HCEC 1CT (cell line): ENCODE results near the gene RASSF7.

Source experiments
- DNase-seq: peaks from one replicate; pipeline ENCODE4 v3.0.0-alpha.2; 2017

Gene RASSF7

GRCh38 chr11:551596-551995 lies 9.2 kb upstream of the RASSF7 start:
- no peak for DNase-seq

DNA sequence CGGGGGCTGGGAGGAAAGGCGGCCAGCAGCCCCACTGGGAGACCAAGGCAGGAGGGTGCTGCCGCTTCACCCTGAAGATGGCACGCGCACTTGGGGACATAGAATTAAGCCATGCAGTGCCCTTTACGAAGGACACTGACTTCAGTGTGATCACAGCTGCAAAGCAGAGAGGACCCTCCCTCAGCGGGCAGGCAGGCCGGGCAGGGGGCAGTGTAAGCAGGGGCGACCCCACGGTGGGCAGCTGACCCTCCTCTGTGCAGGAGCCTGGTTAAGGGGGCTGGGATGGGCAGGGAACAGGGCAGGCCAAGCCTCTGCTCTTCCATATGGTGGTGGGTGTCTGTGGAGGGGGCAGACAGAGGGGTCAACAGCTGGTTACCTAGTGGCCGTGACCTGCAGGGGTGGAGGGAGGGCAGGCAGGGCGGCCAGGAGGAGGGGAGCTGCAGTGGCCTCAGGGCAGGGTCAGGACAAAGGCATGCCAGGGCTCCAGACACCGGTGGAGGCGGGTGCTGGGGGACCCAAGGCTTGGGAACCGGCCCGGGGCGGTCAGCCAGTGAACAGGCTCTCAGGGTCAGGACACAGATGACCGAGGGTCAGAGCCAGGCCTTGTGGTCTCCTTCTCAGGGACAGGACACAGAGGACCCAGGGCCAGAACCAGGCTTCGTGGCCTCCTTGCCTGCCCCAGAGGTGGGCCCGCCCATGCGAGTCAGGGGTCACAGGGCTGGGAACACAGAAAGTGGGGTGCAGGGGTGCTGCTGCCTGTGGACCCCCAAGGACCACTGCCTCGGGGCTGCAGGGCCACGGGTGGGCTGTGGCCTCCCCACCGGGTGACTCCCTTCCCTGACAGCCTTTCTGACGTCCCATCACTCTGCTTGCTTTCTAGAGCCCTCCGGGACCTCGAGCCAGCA lies 7.4 kb upstream of the RASSF7 start:
- no peak for DNase-seq

- no peak for DNase-seq
Observed at GRCh38 chr11:553988-554340, 6.8 kb upstream of the RASSF7 start.

GRCh38 chr11:554428-555226 lies 6.1 kb upstream of the RASSF7 start:
- DNase-seq: no peak

DNA sequence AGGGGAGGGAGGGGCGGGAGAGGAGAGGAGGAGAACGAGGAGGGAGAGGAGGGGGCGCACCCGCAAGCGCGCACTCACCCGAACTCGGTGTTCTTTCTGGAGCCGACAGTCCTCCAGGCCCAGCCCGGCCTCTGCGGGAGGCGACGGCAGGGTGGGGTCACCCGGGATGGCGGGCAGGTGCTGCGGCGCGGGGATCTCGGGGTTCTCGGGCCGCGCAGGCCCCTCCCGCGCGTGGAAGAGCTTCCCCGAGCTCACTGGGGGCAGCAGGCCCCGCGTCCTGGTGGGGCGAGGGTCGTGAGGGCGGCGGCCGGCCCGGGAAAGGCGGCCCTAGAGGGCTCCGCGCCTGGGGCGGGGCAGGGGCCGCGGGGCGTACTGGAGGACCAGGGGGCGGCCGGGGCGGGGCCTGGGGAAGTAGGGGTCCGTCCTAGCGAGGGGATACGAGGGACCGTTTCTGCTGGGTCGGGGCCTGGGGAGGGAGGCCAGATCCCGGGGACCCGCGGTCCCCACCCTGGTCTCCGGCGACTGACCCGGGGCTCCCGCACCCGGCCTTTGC lies 5.5 kb upstream of the RASSF7 start:
- no peak for DNase-seq

DNA sequence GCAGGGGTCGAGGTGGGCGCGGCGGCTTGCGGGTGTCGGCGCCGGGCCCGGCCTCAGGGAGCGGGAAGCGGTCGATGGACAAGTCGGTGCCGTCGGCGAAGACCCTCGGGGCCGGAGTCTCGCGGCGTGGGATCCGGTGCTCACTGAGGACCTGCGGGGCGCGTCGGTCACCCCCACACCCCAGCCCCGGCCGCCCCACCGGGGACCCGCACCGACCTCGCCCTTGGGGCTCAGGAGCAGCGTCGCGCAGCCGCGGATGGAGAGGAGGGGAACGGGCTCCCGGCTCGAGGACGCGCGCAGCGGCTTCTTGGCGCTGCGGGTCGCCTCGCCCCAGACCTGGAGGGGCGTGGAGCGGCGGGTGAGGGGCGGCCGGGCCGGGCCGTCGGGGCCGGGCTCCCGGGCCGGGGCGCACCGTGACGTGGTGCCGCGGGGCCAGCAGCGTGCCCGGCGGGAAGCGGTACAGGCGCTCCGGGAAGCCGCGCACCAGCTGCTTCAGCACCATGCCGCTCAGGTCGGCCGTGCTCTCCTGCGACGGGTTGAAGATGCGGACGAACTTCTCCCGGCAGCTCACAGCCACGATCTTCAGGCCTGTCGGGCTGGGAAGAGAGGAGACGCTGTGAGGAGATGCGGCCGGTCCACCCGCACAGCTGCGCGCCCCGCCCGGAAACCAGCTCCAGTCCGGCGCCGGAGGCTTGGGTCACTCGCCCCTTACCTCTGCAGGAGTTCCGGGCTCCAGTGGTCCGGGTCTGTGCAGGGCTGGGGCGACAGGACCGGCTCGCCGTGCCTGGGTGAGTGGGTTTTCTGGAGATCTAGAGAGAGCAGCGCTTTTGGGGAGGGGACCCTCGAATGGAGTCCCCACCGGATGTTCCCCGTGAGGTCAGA lies 4.7 kb upstream of the RASSF7 start:
- DNase-seq: no peak

DNA sequence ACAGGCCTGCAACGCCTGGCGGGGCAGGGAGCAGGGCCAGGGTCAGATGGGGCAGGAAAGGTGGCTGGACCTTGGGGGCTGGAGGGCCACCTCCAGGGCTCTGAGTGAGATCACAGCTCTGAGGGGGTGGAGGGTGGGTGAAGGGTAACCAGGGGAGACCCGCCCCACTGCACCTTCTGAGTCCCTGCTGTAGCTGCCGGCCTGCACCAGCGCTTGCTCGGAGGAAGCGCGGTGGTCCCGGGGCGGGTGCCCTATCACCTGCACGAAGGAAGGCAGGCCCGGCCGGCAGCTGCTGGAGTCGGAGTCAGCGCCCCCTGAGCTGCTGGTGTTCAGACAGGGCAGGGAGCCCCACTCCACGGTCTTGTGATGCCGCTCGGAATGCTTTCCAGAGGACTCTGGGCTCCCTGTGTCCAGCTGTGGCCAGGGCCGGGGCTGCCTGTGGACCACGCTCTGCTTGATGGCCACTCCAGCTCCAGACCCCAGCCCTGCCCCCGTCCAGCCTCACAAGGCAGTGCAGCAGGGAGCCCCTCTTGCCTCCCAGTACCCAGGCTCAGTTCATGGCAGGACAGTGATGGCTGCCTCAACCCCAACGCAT lies 4.0 kb upstream of the RASSF7 start:
- DNase-seq: no peak

- DNase-seq: no peak
Observed at GRCh38 chr11:557328-558132, 3.2 kb upstream of the RASSF7 start.

GRCh38 chr11:558503-558902 lies 2.3 kb upstream of the RASSF7 start:
- DNase-seq: no peak

GRCh38 chr11:559020-559620 lies 1.6 kb upstream of the RASSF7 start:
- DNase-seq: no peak

GRCh38 chr11:559712-560304 lies 962 bp upstream of the RASSF7 start:
- no peak for DNase-seq

- no peak for DNase-seq
Observed at GRCh38 chr11:561148-562003, 606 bp downstream of the RASSF7 start.

GRCh38 chr11:562046-562645 lies 1.4 kb downstream of the RASSF7 start:
- no peak for DNase-seq

GRCh38 chr11:563066-563811 lies 2.5 kb downstream of the RASSF7 start:
- DNase-seq: no peak

- DNase-seq: no peak
Observed at GRCh38 chr11:563812-564578, 3.2 kb downstream of the RASSF7 start.

DNA sequence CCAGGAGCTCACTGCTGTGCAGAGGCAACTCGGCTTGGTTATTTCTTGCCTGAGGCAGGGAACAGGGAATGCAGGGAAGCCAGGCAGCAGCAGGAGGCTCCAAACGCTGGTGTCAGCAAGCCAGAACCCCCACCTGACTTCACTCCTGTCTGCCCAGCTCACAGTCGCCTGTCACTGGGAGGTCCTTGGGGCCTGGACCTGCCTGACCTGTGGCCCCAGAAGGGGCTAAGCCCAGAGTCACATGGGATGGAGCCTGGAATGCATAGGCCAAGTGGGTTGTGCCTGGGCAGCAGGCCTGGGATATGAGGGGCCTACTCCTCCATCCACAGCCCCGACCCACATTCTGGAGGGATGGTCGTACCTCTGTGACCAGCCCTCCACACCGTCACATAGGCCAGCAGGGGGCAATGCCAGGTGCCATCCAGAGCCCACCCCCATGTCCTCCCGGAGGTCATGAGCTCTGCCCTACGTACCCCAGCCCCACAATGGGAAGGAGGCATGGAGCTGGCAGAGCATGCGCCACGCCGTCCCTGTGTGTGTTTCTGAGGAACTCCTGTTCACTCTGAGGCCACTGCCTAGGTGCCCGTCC lies 5.2 kb downstream of the RASSF7 start:
- no peak for DNase-seq

DNA sequence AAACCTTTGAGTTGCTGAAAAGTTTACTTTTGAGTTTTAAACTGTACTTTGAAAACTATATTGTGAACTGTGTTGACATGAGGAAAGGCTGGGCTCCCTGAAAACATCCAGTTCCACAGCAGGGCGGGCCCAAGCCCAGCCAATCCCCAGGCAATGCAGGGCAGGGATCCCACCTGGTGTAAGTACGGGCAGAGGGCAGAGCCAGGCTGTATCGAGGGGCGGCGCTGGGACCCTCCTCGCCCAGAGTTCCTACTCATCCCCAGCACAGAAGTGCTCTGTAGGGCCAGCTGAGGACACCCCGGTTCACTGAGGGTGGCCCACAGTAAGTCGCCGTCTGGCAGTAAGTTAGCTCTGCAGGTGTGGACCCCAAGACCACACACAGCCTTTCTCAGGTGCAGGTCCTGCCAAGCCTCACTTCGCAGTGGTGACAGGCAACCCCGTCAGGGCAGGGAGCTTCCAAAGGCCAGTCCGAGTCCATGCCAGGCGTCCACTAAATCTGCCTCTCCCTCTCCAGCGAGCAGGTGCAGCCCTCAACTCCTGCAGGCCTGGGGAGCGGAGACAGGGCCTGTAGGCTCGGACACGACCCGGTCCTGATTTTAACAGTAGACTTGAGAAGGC lies 6.3 kb downstream of the RASSF7 start:
- DNase-seq: no peak
